ENCODE measurements around the gene NTF3.

The NTF3 gene

DNA sequence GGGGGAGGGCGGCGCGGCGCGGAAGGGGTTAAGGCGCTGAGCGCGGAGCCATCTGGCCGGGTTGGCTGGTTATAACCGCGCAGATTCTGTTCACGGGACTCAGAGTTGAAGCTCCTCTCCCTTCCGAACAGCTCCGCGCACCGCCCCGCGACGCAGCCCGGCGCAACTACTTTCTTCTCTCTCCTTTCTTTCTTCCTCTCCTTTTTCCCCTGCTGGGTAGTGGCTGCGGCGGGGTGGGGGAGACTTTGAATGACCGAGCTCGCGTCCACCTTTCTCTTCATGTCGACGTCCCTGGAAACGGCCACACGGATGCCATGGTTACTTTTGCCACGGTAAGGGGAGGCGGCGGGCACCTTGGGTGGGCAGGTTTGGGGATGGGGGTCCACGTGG lies at the start of gene NTF3:
NTF3 (plus strand) TSS at position 98 of the 390 bp plus-strand sequence; CDS start at position 315, 217 bp downstream.
- DNase-seq (ENCODE audit: extremely low read depth, low read depth) = no peak
- TF ChIP-seq, protein P1, sequence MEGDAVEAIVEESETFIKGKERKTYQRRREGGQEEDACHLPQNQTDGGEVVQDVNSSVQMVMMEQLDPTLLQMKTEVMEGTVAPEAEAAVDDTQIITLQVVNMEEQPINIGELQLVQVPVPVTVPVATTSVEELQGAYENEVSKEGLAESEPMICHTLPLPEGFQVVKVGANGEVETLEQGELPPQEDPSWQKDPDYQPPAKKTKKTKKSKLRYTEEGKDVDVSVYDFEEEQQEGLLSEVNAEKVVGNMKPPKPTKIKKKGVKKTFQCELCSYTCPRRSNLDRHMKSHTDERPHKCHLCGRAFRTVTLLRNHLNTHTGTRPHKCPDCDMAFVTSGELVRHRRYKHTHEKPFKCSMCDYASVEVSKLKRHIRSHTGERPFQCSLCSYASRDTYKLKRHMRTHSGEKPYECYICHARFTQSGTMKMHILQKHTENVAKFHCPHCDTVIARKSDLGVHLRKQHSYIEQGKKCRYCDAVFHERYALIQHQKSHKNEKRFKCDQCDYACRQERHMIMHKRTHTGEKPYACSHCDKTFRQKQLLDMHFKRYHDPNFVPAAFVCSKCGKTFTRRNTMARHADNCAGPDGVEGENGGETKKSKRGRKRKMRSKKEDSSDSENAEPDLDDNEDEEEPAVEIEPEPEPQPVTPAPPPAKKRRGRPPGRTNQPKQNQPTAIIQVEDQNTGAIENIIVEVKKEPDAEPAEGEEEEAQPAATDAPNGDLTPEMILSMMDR (IDR thresholded peaks at IDR 0.05; ENCODE audit: low read depth, low read length, missing control alignments) = no peak
- peak within 1 kb of the TSS; percentile 69 for H3K4me3 ChIP-seq (replicated peaks; ENCODE audit: low read depth, low read length)

DNA sequence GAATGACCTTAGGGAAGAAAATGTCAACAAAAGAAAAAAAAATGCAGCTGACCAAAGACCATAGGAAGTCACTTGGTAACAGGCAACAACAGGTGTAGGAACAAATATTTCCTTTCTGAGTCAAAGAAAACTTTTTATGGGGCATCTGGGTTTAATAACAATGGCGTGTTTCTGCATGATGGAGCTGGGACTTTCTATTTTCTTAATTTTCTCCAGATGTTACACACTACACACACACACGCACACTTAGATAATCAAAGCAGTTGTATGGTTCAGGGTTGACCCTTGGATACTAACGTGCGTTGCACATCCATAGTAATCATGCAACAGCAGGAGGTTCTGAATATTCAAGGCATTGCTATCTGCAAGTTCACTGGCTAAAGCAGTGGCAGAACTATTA lies 47.9 kb upstream of the NTF3 start:
- DNase-seq (ENCODE audit: extremely low read depth, low read depth) = peak; percentile 76
- TF ChIP-seq, protein P1 (IDR thresholded peaks at IDR 0.05; ENCODE audit: low read depth, low read length, missing control alignments) = no peak

DNA sequence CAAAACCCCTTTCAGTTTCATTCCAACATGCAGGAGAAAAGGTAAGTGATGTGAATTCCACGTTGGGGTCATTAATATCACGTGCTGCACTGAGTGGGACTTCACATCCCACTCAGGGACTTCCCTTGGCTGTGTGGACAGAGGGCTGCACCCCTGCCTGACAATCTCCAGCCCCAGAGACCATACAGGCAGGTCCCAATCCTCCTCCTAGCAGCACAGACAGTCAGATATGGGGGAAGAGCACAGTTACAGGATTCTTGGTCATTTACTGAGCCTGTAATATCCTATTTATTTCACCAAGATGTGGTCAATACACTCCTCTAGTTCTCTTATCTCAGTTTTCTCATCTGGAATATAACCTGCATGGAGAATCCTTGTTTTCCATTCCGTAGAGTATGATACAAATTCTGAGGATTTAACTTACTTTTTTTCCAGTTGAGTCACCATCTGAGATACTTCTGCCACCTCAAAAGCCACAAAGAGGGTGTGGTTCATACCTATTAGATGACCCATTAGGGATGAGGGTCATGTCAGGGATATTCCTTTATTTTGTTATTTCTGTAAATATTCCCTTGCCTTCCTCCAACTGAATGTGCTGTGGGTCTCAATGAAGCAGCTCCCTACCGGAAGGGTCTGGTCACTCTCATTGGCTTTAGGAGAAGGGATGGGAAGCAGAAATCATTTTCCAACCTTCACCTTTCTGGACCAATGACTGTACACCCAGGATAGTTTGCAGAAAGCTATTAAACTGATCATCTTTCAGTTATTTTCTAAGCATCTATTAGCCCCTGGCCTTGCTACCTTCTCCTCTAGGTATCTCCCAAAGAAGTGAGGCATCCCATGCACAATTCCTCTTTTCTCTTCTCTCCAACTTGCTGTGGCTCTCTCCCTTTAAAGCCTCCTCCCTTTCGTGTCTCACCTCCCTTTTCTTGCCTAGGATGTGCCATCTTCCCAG lies 43.0 kb upstream of the NTF3 start:
- no peak for DNase-seq (ENCODE audit: extremely low read depth, low read depth)
- no peak overlapping the region for H3K4me3 ChIP-seq (replicated peaks; ENCODE audit: low read depth, low read length)
- TF ChIP-seq, protein P1 (IDR thresholded peaks at IDR 0.05; ENCODE audit: low read depth, low read length, missing control alignments) = no peak

More for the DNA sequence above, 47.9 kb upstream of the NTF3 start:
- no peak overlapping the region for H3K4me3 ChIP-seq (replicated peaks; ENCODE audit: low read depth, low read length)

DNA sequence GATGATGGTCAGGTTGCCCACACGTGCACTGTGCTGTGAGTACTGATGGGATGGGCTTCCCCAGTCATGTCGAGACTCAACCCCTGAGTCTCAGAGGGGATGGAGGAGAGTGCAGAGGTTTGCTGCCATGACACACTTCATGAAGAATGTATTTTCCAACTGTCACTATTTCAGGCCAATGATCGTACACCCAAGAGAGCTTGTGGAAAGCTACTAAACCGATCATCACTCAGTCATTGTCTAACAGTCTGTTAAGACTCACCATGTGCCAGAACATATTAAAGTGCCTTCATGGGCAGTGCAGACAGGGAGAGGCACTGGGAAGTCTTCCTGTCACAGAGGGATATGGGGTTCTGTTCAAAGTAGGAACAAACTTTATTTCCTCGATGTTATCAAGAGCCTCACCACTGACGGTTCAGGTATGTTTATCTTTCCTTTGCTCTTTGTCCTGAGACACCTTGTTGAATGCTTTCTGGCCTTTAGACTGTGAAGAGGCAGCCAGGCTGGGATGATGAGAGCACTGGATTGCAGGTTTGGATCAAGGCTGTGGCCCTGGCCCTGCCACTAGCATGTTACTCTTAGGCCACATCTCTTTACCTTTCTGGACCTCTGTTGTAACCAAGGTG lies 41.6 kb upstream of the NTF3 start:
- no peak overlapping the region for H3K4me3 ChIP-seq (replicated peaks; ENCODE audit: low read depth, low read length)
- TF ChIP-seq, protein P1 (IDR thresholded peaks at IDR 0.05; ENCODE audit: low read depth, low read length, missing control alignments) = no peak
- no peak for DNase-seq (ENCODE audit: extremely low read depth, low read depth)

DNA sequence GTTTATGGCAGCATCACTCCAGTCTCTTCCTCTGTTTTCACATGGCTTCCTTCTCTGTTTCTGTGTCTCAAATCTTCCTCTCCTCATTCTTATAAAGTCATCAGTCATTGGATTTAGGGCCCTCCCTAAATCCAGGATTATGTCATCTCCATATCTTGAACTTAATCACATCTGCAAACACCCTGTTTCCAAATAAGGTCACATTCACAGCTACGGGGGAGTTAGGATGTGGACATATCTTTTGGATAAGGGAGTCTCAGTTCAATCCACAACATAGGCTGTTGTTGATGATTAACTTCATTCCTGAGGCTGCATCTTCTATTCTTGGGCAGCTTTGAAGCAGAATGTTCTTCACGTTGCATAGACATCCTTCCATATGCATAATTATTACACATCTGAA lies 40.3 kb upstream of the NTF3 start:
- DNase-seq (ENCODE audit: extremely low read depth, low read depth) = no peak
- no peak overlapping the region for H3K4me3 ChIP-seq (replicated peaks; ENCODE audit: low read depth, low read length)
- TF ChIP-seq, protein P1 (IDR thresholded peaks at IDR 0.05; ENCODE audit: low read depth, low read length, missing control alignments) = no peak

DNA sequence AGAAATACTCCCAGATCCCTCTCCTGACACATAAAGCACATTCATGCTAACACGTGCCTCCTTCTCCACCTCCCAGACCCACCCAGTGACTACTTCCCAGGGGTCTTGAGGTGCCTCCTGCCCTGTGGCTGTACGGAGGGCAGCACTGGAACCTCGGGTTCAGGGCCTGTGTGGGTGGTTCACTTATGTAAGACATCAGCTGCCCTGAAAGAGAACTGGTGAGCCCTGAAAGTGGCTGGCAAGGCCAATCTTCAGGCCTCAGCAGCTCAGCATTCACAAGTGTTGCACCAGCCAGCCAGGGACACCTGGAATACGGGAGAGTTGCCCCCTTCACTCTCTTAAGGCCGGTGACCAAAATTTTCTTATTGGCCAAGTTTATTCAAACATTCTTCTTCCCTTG lies 38.9 kb upstream of the NTF3 start:
- DNase-seq (ENCODE audit: extremely low read depth, low read depth) = no peak
- no peak overlapping the region for H3K4me3 ChIP-seq (replicated peaks; ENCODE audit: low read depth, low read length)
- TF ChIP-seq, protein P1 (IDR thresholded peaks at IDR 0.05; ENCODE audit: low read depth, low read length, missing control alignments) = no peak

Data from HFF-Myc (cell line).